GM15510 (cell line): ENCODE measurements around the gene AASS.

Experiments used
- POLR2A ChIP-seq: IDR thresholded peaks from 3 replicates; pipeline ENCODE4 v1.6.1; 2011; ENCODE audit warnings: borderline replicate concordance; ENCODE audit not compliant: insufficient read length; ENCODE audit errors: extremely low read depth

AASS gene

GRCh38 chr7:122143751-122144711 is at the start of gene AASS:
Gene AASS, minus strand, starts transcription at chr7:122144249. Its CDS starts 10,523 bp downstream, at chr7:122133726.
- TF ChIP-seq POLR2A, result no peak

GRCh38 chr7:122188785-122189184 is 44.7 kb upstream of the AASS start:
- TF ChIP-seq POLR2A, result no peak

GRCh38 chr7:122183106-122183505 is 39.1 kb upstream of the AASS start:
- TF ChIP-seq POLR2A, result no peak

- TF ChIP-seq POLR2A, result no peak
These were observed 38.0 kb upstream of the AASS start for GRCh38 chr7:122182081-122182480.

GRCh38 chr7:122166740-122167139 is 22.7 kb upstream of the AASS start:
- TF ChIP-seq POLR2A, result no peak

- TF ChIP-seq POLR2A, result no peak
These were observed 22.2 kb upstream of the AASS start for GRCh38 chr7:122166275-122166674.

GRCh38 chr7:122161628-122162027 is 17.6 kb upstream of the AASS start:
- TF ChIP-seq POLR2A, result no peak

- TF ChIP-seq POLR2A, result no peak
These were observed 11.5 kb upstream of the AASS start for GRCh38 chr7:122155566-122155965.

GRCh38 chr7:122148878-122149277 is 4.8 kb upstream of the AASS start:
- TF ChIP-seq POLR2A, result no peak

- no peak for TF ChIP-seq POLR2A
These were observed 4.0 kb upstream of the AASS start for GRCh38 chr7:122148081-122148480.

GRCh38 chr7:122145937-122146645 is 2.0 kb upstream of the AASS start:
- TF ChIP-seq POLR2A, result no peak

- TF ChIP-seq POLR2A, result no peak
These were observed 686 bp downstream of the AASS start for GRCh38 chr7:122143376-122143750.

GRCh38 chr7:122140918-122141317 is 3.1 kb downstream of the AASS start:
- no peak for TF ChIP-seq POLR2A

GRCh38 chr7:122137251-122138077 is 6.6 kb downstream of the AASS start:
- no peak for TF ChIP-seq POLR2A
